Measurements from ENCODE around the gene TENT4B. TPM values are rescaled to one million over a fixed set of nuclear protein-coding genes. Genes with fewer than 3 reads are reported as not detected.

The TENT4B gene
- polyA plus RNA-seq, 2 of the 4 experiments (the other 2 are of a cell fraction), result 12.2 to 19.4 TPM

DNA sequence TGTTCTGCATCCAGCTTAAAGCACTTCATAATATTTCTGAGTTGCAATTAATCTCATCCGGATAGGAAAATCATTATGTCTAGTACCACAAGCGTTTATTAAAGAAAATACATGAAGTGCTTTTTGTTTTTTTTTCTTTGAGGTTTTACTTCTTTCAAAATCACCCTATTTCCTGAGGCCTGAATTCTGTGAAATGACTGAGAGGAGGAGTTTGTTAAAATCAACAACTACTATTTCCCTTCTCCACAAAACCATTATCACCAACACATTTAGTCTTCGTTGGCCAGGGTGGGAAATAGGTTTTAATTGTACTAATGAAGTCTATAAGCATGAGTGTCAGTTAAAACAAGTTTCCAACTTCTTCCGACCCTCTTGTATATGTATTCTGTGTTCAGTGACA, 62.6 kb downstream of the TENT4B start:
- CTCF ChIA-PET, result interaction anchor here (0.7 to 4.4 kb wide), 2 partner anchors 139 to 450 kb away, joined by 3 to 17 read pairs; no protein-coding TSS in a partner anchor
- Histone ChIP-seq H3K4me3 (no peak overlapping the region), H3K27ac (no peak overlapping the region), H3K4me1 (peaks cover 3% of the 10 kb centered on the region; the same call in 2 of the 3 replicates), H3K4me2 (no peak overlapping the region), H3K9me3 (no peaks in the 10 kb centered on the region)
- FAIRE-seq, result no peak
- no peak for TF ChIP-seq ZSCAN20 (CRISPR knock-in tag; IDR thresholded peaks at IDR 0.05)
- TF ChIP-seq ZC3H11A (IDR thresholded peaks at IDR 0.05), result no peak
- TF ChIP-seq RNF2 (IDR thresholded peaks at IDR 0.05; ENCODE audit: borderline replicate concordance, low read depth), result no peak
- no peak for TF ChIP-seq BHLHE40 (IDR thresholded peaks at IDR 0.05; ENCODE audit: low read depth, low read length)
- TF ChIP-seq EP300 (IDR thresholded peaks at IDR 0.05), result no peak
- no peak for TF ChIP-seq MYC (IDR thresholded peaks at IDR 0.05; ENCODE audit: borderline replicate concordance, low read length)
- no peak for TF ChIP-seq CBX2 (IDR thresholded peaks at IDR 0.05; ENCODE audit: borderline replicate concordance, low read depth)
- no peak for TF ChIP-seq ESRRA (IDR thresholded peaks at IDR 0.05; ENCODE audit: borderline replicate concordance, low read length)
- TF ChIP-seq MAX (IDR thresholded peaks at IDR 0.05), result no peak
- TF ChIP-seq HOXB13 (CRISPR knock-in tag; IDR thresholded peaks at IDR 0.05; ENCODE audit: low read depth), result no peak
- no peak for TF ChIP-seq POLR2A (IDR thresholded peaks at IDR 0.05; ENCODE audit: low read length)
- no peak for TF ChIP-seq KDM5A (IDR thresholded peaks at IDR 0.05)
- TF ChIP-seq TFCP2L1 (CRISPR knock-in tag; IDR thresholded peaks at IDR 0.05), result no peak
- TF ChIP-seq FOSB (CRISPR knock-in tag; IDR thresholded peaks at IDR 0.05), result no peak
- no peak for TF ChIP-seq CBX8 (IDR thresholded peaks at IDR 0.05)
- TF ChIP-seq HOXA7 (CRISPR knock-in tag; IDR thresholded peaks at IDR 0.05), result no peak
- no peak for TF ChIP-seq EHMT2 (IDR thresholded peaks at IDR 0.05; ENCODE audit: low read depth)
- TF ChIP-seq HDAC2 (IDR thresholded peaks at IDR 0.05), result no peak
- ATAC-seq, result no peak
- 91% methylated on average over 4 of the region's 4 CpGs for WGBS (ENCODE audit: missing lambda C conversion rate)
- no peak for DNase-seq (ENCODE audit: low read depth in 1 of 2, low spot score in 1 of 2)
- POLR2A ChIA-PET, result no interaction called here

- no peak for TF ChIP-seq HEYL (CRISPR knock-in tag; IDR thresholded peaks at IDR 0.05)
- no peak for TF ChIP-seq PBX3 (IDR thresholded peaks at IDR 0.05)
- no peak overlapping the region for H3K4me2 ChIP-seq
- no peaks in the 10 kb centered on the region for H3K4me1 ChIP-seq
- H3K27ac ChIP-seq, result no peak overlapping the region
- no peak overlapping the region for H3K4me3 ChIP-seq
- no peaks in the 10 kb centered on the region for H3K9me3 ChIP-seq
- WGBS (ENCODE audit: missing lambda C conversion rate), result 86% methylated on average over 6 of the region's 6 CpGs
- CTCF ChIA-PET, result interaction anchor here (0.7 to 4.4 kb wide), 2 partner anchors 138 to 449 kb away, joined by 3 to 17 read pairs; no protein-coding TSS in a partner anchor
- ATAC-seq (no peak), DNase-seq (ENCODE audit: low read depth in 1 of 2, low spot score in 1 of 2) (no peak), FAIRE-seq (no peak)
- POLR2A ChIA-PET, result no interaction called here
Observed at GRCh38 chr16:50216231-50216630, 63.1 kb downstream of the TENT4B start.

DNA sequence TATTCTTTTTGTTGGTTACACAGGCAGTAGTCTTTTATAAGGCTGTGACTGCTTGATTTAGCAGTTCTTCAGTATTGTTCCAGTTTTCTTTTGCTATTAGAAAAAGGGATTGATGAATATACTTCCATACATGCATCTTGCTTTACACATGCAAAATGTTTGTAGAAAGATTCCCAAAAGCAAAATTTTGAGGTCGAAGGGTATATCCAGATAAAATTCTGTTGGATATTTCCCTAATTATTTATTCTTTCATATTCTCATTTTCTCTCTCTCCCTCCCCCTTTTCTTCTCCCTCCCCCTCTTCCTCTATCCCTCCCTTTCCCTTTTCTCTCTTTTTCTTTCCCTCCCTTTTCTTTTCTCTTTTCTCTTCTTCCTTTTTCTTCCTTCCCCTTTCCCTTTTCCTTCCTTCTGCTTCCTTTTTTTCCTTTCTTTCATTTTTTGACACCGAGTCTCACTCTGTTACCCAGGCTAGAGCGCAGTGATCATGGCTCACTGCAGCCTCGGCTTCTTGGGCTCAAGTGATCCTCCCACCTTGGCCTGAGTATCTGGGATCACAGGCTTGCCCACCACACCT, 66.4 kb downstream of the TENT4B start:
- no peak for FAIRE-seq
- Histone ChIP-seq H3K27ac (no peak overlapping the region), H3K4me3 (no peak overlapping the region), H3K4me1 (no peaks in the 10 kb centered on the region), H3K9me3 (no peaks in the 10 kb centered on the region), H3K4me2 (no peak overlapping the region)
- ChIA-PET POLR2A (no interaction called here), CTCF (interaction anchor here (1.1 kb wide), 1 partner anchor 9 kb away, joined by 3 read pairs; no protein-coding TSS in a partner anchor)
- TF ChIP-seq PBX3 (IDR thresholded peaks at IDR 0.05) (no peak), TFCP2L1 (CRISPR knock-in tag; IDR thresholded peaks at IDR 0.05) (no peak), CBX8 (IDR thresholded peaks at IDR 0.05) (no peak), PHF8 (IDR thresholded peaks at IDR 0.05; ENCODE audit: borderline replicate concordance, low read depth) (no peak), EHMT2 (IDR thresholded peaks at IDR 0.05; ENCODE audit: low read depth) (no peak), JUN (IDR thresholded peaks at IDR 0.05) (no peak), MAZ (IDR thresholded peaks at IDR 0.05; ENCODE audit: borderline replicate concordance, low read depth, low read length) (no peak), NPAS2 (CRISPR knock-in tag; IDR thresholded peaks at IDR 0.05; ENCODE audit: borderline replicate concordance) (no peak), TP53 (CRISPR knock-in tag; IDR thresholded peaks at IDR 0.05) (no peak), RNF2 (IDR thresholded peaks at IDR 0.05; ENCODE audit: borderline replicate concordance, low read depth) (no peak), RFX5 (IDR thresholded peaks at IDR 0.05) (no peak), RCOR1 (IDR thresholded peaks at IDR 0.05; ENCODE audit: low read depth, low read length) (no peak), ZFP36 (IDR thresholded peaks at IDR 0.05; ENCODE audit: borderline replicate concordance, partially characterized antibody) (no peak), CBX2 (IDR thresholded peaks at IDR 0.05; ENCODE audit: borderline replicate concordance, low read depth) (no peak)
- ATAC-seq, result no peak
- DNase-seq (ENCODE audit: low read depth in 1 of 2, low spot score in 1 of 2), result no peak
- 93% methylated on average over 4 of the region's 4 CpGs for WGBS (ENCODE audit: missing lambda C conversion rate)

Data from A549 (cell line).